Measurements from ENCODE around the gene MT1H. TPM values are rescaled to one million over a fixed set of nuclear protein-coding genes. Genes with fewer than 3 reads are reported as not detected.

MT1H gene
- total and polyA plus RNA-seq, 2 of the 13 experiments (the other 11 are each of a cell fraction or from before 2014, with no cell fraction given): 0.60 TPM; not detected in 1

GRCh38 chr16:56643080-56643778 is 26.4 kb upstream of the MT1H start (continued):
- TF ChIP-seq MTA1 (CRISPR knock-in tag; IDR thresholded peaks at IDR 0.05; ENCODE audit: borderline replicate concordance): no peak; the same call in 1 of the 2 replicates
- TF ChIP-seq MED13 (CRISPR knock-in tag; IDR thresholded peaks at IDR 0.05): no peak
- TF ChIP-seq SMC3 (IDR thresholded peaks at IDR 0.05; ENCODE audit: low read length): no peak
- TF ChIP-seq RARG (CRISPR knock-in tag; IDR thresholded peaks at IDR 0.05; ENCODE audit: low read depth): no peak
- no peak for TF ChIP-seq HOMEZ (CRISPR knock-in tag; IDR thresholded peaks at IDR 0.05; ENCODE audit: low read depth)
- TF ChIP-seq CREM (IDR thresholded peaks at IDR 0.05): no peak
- TF ChIP-seq CREM (CRISPR knock-in tag; IDR thresholded peaks at IDR 0.05): no peak
- TF ChIP-seq SKI (IDR thresholded peaks at IDR 0.05; ENCODE audit: partially characterized antibody): no peak
- no peak for TF ChIP-seq GFI1 (CRISPR knock-in tag; IDR thresholded peaks at IDR 0.05; ENCODE audit: borderline replicate concordance)

- no peak for TF ChIP-seq PRPF4 (IDR thresholded peaks at IDR 0.05; ENCODE audit: low read depth, low read length, poor library complexity, severe bottlenecking)
- peak; percentile 55 to 87 for TF ChIP-seq REST (IDR thresholded peaks at IDR 0.05; ENCODE audit: borderline replicate concordance in 1 of 2, low read depth in 1 of 2, low read length in 2 of 2)
- TF ChIP-seq MIER2 (CRISPR knock-in tag; IDR thresholded peaks at IDR 0.05): peak; percentile 84
- TF ChIP-seq ERF (CRISPR knock-in tag; IDR thresholded peaks at IDR 0.05): 0 out of 2 replicates have a peak, but pooled peaks have one; percentile 3
- peak; percentile 2 for TF ChIP-seq TEAD3 (CRISPR knock-in tag; optimal IDR thresholded peaks at IDR 0.05; ENCODE audit: borderline replicate concordance)
- no TSS peak for BruUV-seq (replicated peaks)
- intact Hi-C loops (cut with micrococcal nuclease; ENCODE audit: unreplicated experiment): no loop called here
- no peaks in the 10 kb centered on the region for H3K36me3 ChIP-seq (replicated peaks in 1 of 2; ENCODE audit: control insufficient read depth in 1 of 2, insufficient read depth in 2 of 2, low read length in 2 of 2)
- no peak for ATAC-seq
- peaks cover 9 to 50% of the 10 kb centered on the region in 2 experiments; a peak in 4 of 5 replicates for H3K27me3 ChIP-seq (ENCODE audit: control insufficient read depth in 1 of 2, insufficient read depth in 2 of 2, low read length in 2 of 2)
- no peak for DNase-seq (ENCODE audit: low spot score)
- no peak for FAIRE-seq
- peaks cover 48% of the 10 kb centered on the region for H3K4me1 ChIP-seq (ENCODE audit: insufficient read depth, low read length)
- H3K27ac ChIP-seq (ENCODE audit: extremely low read length, insufficient read depth, low read length): no peak overlapping the region
- ChIA-PET POLR2A (interaction anchor here (1.3 to 1.8 kb wide), 2 partner anchors 18 to 37 kb away, joined by 3 to 5 read pairs; partner anchors contain the start of gene MT1E), CTCF (ENCODE audit: low intra/inter-chr PET ratio, low total read pairs) (no interaction called here)
- H4K20me1 ChIP-seq (ENCODE audit: insufficient read depth, low read length): no peaks in the 10 kb centered on the region
- H3K79me2 ChIP-seq (ENCODE audit: insufficient read depth, low read length): no peaks in the 10 kb centered on the region
- H3K9ac ChIP-seq (ENCODE audit: insufficient read depth, low read depth, low read length): no peak overlapping the region
- peak overlapping the region in 1 of 3 experiments; percentile 45; a peak in 1 of 6 replicates for H3K4me3 ChIP-seq (replicated peaks in 1 of 3; ENCODE audit: insufficient read depth in 1 of 3, low read depth in 2 of 3, low read length in 3 of 3)
- H2AFZ ChIP-seq (ENCODE audit: low read length): no peak overlapping the region
- H3K9me3 ChIP-seq (ENCODE audit: low read length): no peaks in the 10 kb centered on the region
- peak overlapping the region; percentile 41 for H3K4me2 ChIP-seq (ENCODE audit: low read depth, low read length)
- in situ Hi-C loops (cut with HindIII; ENCODE audit: extremely low pct_ligation_motif_present, low pct_unique_long_range_greater_than_20kb): no loop called here
- WGBS (ENCODE audit: low lambda C conversion rate): 39% methylated on average over 5 of the region's 5 CpGs
Measured at GRCh38 chr16:56643833-56644232, 25.8 kb upstream of the MT1H start.

Data from HepG2 (cell line).